Stimulated activated CD4-positive, alpha-beta T cell treated with anti-CD3 and anti-CD28 coated beads, Interleukin-2, amount 100 ng/mL, for 48 hours (primary cell): ENCODE data around the gene STAC.
"Not testable (repeated sequence)": the region's sequence is repeated elsewhere in the genome, so short reads cannot be mapped to it uniquely, and the experiment has no call there.

Experiments
- DNase-seq, 2 donors: peaks; one replicate each; pipeline ENCODE4 v3.0.0-alpha.2; 2020

Gene STAC

GRCh38 chr3:36417237-36417636, 36.9 kb downstream of the STAC start:
- no peak for DNase-seq

- no peak for DNase-seq
These were observed 38.0 kb downstream of the STAC start for GRCh38 chr3:36418296-36418695.

GRCh38 chr3:36428445-36428844, 48.1 kb downstream of the STAC start:
- no peak for DNase-seq

GRCh38 chr3:36429986-36430485, 49.7 kb downstream of the STAC start:
- no peak for DNase-seq

GRCh38 chr3:36433511-36433910, 53.2 kb downstream of the STAC start:
- no peak for DNase-seq

GRCh38 chr3:36434687-36435426, 54.6 kb downstream of the STAC start:
- no peak for DNase-seq

GRCh38 chr3:36443028-36443686, 62.9 kb downstream of the STAC start:
- no peak for DNase-seq

GRCh38 chr3:36444909-36445308, 64.6 kb downstream of the STAC start:
- DNase-seq: no peak

GRCh38 chr3:36446276-36446675, 66.0 kb downstream of the STAC start:
- no peak for DNase-seq

GRCh38 chr3:36447061-36447460, 66.8 kb downstream of the STAC start:
- no peak for DNase-seq

GRCh38 chr3:36451816-36452215, 71.5 kb downstream of the STAC start:
- DNase-seq: no peak

- not testable (repeated sequence) for DNase-seq
These were observed 72.9 kb downstream of the STAC start for GRCh38 chr3:36453213-36453612.

- not testable (repeated sequence) for DNase-seq
These were observed 73.6 kb downstream of the STAC start for GRCh38 chr3:36453896-36454295.

GRCh38 chr3:36455406-36455805, 75.1 kb downstream of the STAC start:
- no peak for DNase-seq

GRCh38 chr3:36456784-36457183, 76.5 kb downstream of the STAC start:
- no peak for DNase-seq

- DNase-seq: no peak
These were observed 77.4 kb downstream of the STAC start for GRCh38 chr3:36457667-36458066.

- DNase-seq: no peak
These were observed 78.9 kb downstream of the STAC start for GRCh38 chr3:36459177-36459576.

GRCh38 chr3:36461597-36461996, 81.3 kb downstream of the STAC start:
- DNase-seq: no peak

GRCh38 chr3:36472045-36472444, 91.7 kb downstream of the STAC start:
- DNase-seq: not testable (repeated sequence)

GRCh38 chr3:36475558-36475957, 95.3 kb downstream of the STAC start:
- DNase-seq: no peak

- no peak for DNase-seq
These were observed 96.1 kb downstream of the STAC start for GRCh38 chr3:36476286-36476942.

GRCh38 chr3:36477655-36478054, 97.4 kb downstream of the STAC start:
- DNase-seq: no peak

GRCh38 chr3:36480911-36481648, 100.8 kb downstream of the STAC start:
- DNase-seq: no peak
